Endodermal cell (in vitro differentiated cells): Measurements from ENCODE around the gene CCNDBP1. TPM values are rescaled to one million over a fixed set of nuclear protein-coding genes. Genes with fewer than 3 reads are reported as not detected.

Experiments
- DNase-seq: peaks from one replicate; pipeline ENCODE4 v3.0.0-alpha.2; 2017
- H3K27ac ChIP-seq: 2 replicates; pipeline ENCODE4 v1.5.1; 2013; ENCODE audit warnings: mild to moderate bottlenecking, low read depth, low read length, moderate library complexity
- H3K27me3 ChIP-seq: 2 replicates; pipeline ENCODE4 v1.6.1; 2013; ENCODE audit warnings: mild to moderate bottlenecking, low read length, moderate library complexity; ENCODE audit not compliant: insufficient read depth, control insufficient read depth, poor library complexity, severe bottlenecking
- H3K36me3 ChIP-seq: 2 replicates; pipeline ENCODE4 v1.7.0; 2013; ENCODE audit warnings: mild to moderate bottlenecking, low read length, moderate library complexity; ENCODE audit not compliant: control insufficient read depth, insufficient read depth
- H3K4me1 ChIP-seq: one replicate; pipeline ENCODE4 v1.7.0; 2013; ENCODE audit warnings: low read length; ENCODE audit not compliant: control insufficient read depth, insufficient read depth
- H3K4me3 ChIP-seq: 2 replicates; pipeline ENCODE4 v1.5.1; 2013; ENCODE audit warnings: mild to moderate bottlenecking, low read length, moderate library complexity
- H3K9ac ChIP-seq: 2 replicates; pipeline ENCODE4 v1.6.1; 2013; ENCODE audit warnings: mild to moderate bottlenecking, low read length, moderate library complexity; ENCODE audit not compliant: poor library complexity, severe bottlenecking; ENCODE audit errors: extremely low read depth
- H3K9me3 ChIP-seq: 2 replicates; pipeline ENCODE4 v1.6.1; 2013; ENCODE audit warnings: mild to moderate bottlenecking, low read length, moderate library complexity; ENCODE audit not compliant: control insufficient read depth
- H3K27ac Mint-ChIP-seq: 2 replicates; pipeline ENCODE4 v1.8.0; 2020; ENCODE audit warnings: mixed read lengths
- H3K27me3 Mint-ChIP-seq: 2 replicates; pipeline ENCODE4 v1.8.0; 2021; ENCODE audit warnings: mild to moderate bottlenecking, mixed read lengths; ENCODE audit not compliant: insufficient read depth
- H3K36me3 Mint-ChIP-seq: 2 replicates; pipeline ENCODE4 v1.8.0; 2020; ENCODE audit warnings: low read depth, mixed read lengths
- H3K4me1 Mint-ChIP-seq: 2 replicates; pipeline ENCODE4 v1.8.0; 2020; ENCODE audit warnings: mixed read lengths
- H3K4me3 Mint-ChIP-seq: 2 replicates; pipeline ENCODE4 v1.8.0; 2020; ENCODE audit warnings: mild to moderate bottlenecking, moderate library complexity, mixed read lengths
- H3K9me3 Mint-ChIP-seq: 2 replicates; pipeline ENCODE4 v1.8.0; 2020; ENCODE audit warnings: mild to moderate bottlenecking, mixed read lengths
- WGBS, 2 experiments: methylation state at CpG; one replicate each; pipeline versions ENCODE4 v1.1.5 to v1.1.7; 2013; ENCODE audit warnings: missing lambda C conversion rate in 2 of 2, mixed read lengths in 1 of 2; ENCODE audit not compliant: insufficient coverage in 1 of 2, insufficient read length in 1 of 2; 5-methylcytosine and 5-hydroxymethylcytosine counted together
- total RNA-seq, 2 donors: library from RNA; stranded (reverse); fragmentation: NEBNext Ultra II Directional in 1 of 2; extraction: Animal tissue kit (Norgen Biotek cat#: 25700) in 1 of 2; gene quantifications; 2 replicates in 1 of 2; 3 replicates in 1 of 2; pipeline ENCODE4 v1.2.1, GENCODE V29; 2021
- TF ChIP-seq, protein P1 (sequence below): fragments of 200-600 bp; sonication (generic); conservative IDR thresholded peaks from 2 replicates; pipeline ENCODE4 v1.5.0; 2021; ENCODE audit warnings: antibody characterized with exemption, mild to moderate bottlenecking

The CCNDBP1 gene
- total RNA-seq, 2 donors from 2014 or later = 25.7 to 43.5 TPM

DNA sequence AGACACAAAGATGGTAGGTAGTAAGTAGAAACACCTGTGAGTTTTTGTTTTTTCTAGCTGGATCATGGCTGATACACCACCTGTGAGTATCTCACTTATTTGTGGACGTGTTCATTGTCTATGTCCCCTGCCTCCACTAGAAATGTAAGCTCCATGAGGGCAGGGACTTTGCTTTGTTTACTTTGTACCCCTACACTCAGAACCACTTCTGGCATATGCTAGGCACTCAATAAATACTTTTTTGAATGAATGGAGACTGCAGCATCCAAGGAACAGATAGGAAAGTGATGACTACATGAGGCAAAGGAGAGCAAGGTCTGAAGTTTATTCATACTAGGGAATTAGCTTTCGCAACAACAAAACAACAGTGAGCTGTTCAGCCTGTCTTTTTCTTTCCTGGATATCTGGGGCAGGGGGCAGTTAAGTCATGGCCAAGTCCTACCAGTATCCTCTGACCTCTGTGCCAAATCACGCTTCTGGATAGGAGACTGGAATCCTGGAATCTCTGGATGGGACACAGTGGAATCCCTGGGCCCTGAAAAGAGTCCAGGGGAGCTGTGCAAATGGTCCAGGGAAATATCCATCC is 47.2 kb downstream of the CCNDBP1 start:
- DNase-seq = no peak
- H3K4me3 Mint-ChIP-seq = no peak overlapping the region
- 80 to 94% methylated on average over 3 of the region's 3 CpGs for WGBS, 2 experiments
- H3K4me1 Mint-ChIP-seq = no peaks in the 10 kb centered on the region
- no peak overlapping the region for H3K27ac ChIP-seq
- no peak overlapping the region for H3K4me3 ChIP-seq
- H3K27me3 ChIP-seq = peaks cover 6% of the 10 kb centered on the region
- H3K27ac Mint-ChIP-seq = no peak overlapping the region
- peaks cover 39% of the 10 kb centered on the region for H3K27me3 Mint-ChIP-seq
- TF ChIP-seq, protein P1, sequence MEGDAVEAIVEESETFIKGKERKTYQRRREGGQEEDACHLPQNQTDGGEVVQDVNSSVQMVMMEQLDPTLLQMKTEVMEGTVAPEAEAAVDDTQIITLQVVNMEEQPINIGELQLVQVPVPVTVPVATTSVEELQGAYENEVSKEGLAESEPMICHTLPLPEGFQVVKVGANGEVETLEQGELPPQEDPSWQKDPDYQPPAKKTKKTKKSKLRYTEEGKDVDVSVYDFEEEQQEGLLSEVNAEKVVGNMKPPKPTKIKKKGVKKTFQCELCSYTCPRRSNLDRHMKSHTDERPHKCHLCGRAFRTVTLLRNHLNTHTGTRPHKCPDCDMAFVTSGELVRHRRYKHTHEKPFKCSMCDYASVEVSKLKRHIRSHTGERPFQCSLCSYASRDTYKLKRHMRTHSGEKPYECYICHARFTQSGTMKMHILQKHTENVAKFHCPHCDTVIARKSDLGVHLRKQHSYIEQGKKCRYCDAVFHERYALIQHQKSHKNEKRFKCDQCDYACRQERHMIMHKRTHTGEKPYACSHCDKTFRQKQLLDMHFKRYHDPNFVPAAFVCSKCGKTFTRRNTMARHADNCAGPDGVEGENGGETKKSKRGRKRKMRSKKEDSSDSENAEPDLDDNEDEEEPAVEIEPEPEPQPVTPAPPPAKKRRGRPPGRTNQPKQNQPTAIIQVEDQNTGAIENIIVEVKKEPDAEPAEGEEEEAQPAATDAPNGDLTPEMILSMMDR = no peak
- H3K36me3 Mint-ChIP-seq = no peaks in the 10 kb centered on the region
- H3K9me3 ChIP-seq = no peaks in the 10 kb centered on the region
- H3K9me3 Mint-ChIP-seq = no peaks in the 10 kb centered on the region
- H3K4me1 ChIP-seq = no peaks in the 10 kb centered on the region
- H3K9ac ChIP-seq = no peak overlapping the region
- H3K36me3 ChIP-seq = no peaks in the 10 kb centered on the region

DNA sequence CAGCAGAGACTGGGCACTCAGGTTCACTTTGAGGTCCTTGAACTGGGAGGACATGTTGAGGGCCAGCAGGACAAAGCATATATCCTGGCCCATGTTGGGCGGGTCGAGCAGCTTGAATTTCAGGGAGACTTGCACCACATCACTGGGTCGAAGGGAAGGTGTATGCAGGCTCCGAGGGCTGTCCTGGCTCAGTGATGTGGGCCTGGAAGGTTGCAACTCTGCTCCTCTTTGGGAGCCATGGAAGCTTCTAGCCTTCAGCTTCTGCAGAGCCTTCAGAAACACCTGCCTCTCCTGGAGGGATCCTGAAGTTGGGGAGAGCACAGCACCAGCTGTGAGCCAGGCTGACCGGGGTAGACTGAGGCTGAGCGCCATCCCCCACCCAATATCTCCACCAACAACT is 50.3 kb downstream of the CCNDBP1 start:
- Histone ChIP-seq H3K27me3 (peaks cover 6% of the 10 kb centered on the region), H3K9me3 (no peaks in the 10 kb centered on the region), H3K36me3 (no peaks in the 10 kb centered on the region), H3K4me3 (no peak overlapping the region), H3K4me1 (no peaks in the 10 kb centered on the region), H3K27ac (no peak overlapping the region), H3K9ac (no peak overlapping the region)
- Mint-ChIP-seq H3K4me3 (no peak overlapping the region), H3K27ac (no peak overlapping the region), H3K36me3 (no peaks in the 10 kb centered on the region), H3K4me1 (peaks cover 2% of the 10 kb centered on the region), H3K9me3 (no peaks in the 10 kb centered on the region), H3K27me3 (peaks cover 37% of the 10 kb centered on the region)
- DNase-seq = no peak
- TF ChIP-seq, protein P1 = no peak
- WGBS, 2 experiments = 90% methylated on average over 4 to 6 of the region's 6 CpGs

DNA sequence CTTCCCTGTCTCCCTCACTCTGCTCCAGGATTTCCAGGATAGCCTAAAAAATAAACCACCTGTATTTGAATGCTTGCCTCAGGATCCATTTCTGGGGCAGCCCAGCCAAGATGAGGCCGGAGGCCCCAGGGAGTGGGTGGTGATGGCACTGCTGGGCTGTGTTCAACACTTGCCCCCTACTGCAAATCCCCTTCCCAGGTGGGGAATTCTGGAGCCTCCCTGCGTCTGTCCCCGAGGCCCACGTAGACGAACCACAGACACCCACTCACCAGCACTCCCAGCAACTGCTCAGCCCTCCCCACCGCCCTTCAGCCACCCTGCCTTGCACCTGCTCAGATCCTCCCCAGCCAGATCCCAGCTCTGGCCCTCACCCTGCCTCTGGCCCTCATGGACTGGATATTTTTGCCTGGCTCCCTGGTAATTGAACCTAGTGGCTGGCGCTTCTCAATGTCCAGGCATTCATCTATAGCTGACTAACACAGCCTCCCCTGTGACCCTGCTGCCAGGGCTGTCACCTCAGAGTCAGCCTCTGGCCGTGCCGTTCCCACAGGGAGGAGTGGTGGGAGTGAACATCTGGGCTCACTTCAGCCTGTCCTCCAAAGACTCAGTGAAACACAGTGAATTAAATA is 52.8 kb downstream of the CCNDBP1 start:
- 93 to 94% methylated on average over 3 to 9 of the region's 9 CpGs for WGBS, 2 experiments
- DNase-seq = no peak
- H3K36me3 Mint-ChIP-seq = no peaks in the 10 kb centered on the region

More for the DNA sequence above, 52.8 kb downstream of the CCNDBP1 start:
- H3K9ac ChIP-seq = no peak overlapping the region
- TF ChIP-seq, protein P1 = no peak
- no peaks in the 10 kb centered on the region for H3K9me3 Mint-ChIP-seq
- H3K27ac ChIP-seq = no peak overlapping the region
- peaks cover 2% of the 10 kb centered on the region for H3K4me1 Mint-ChIP-seq
- H3K27me3 Mint-ChIP-seq = peaks cover 38% of the 10 kb centered on the region
- H3K4me3 Mint-ChIP-seq = no peak overlapping the region
- no peaks in the 10 kb centered on the region for H3K9me3 ChIP-seq
- H3K4me3 ChIP-seq = no peak overlapping the region
- peaks cover 3% of the 10 kb centered on the region for H3K27me3 ChIP-seq
- H3K36me3 ChIP-seq = no peaks in the 10 kb centered on the region
- H3K27ac Mint-ChIP-seq = no peak overlapping the region
- no peaks in the 10 kb centered on the region for H3K4me1 ChIP-seq
